ENCODE results near the gene ZFYVE28. TPM values are rescaled to one million over a fixed set of nuclear protein-coding genes. Genes with fewer than 3 reads are reported as not detected.

ZFYVE28 gene
- total RNA-seq, 1 experiment from 2014 or later, result 12.9 TPM

DNA sequence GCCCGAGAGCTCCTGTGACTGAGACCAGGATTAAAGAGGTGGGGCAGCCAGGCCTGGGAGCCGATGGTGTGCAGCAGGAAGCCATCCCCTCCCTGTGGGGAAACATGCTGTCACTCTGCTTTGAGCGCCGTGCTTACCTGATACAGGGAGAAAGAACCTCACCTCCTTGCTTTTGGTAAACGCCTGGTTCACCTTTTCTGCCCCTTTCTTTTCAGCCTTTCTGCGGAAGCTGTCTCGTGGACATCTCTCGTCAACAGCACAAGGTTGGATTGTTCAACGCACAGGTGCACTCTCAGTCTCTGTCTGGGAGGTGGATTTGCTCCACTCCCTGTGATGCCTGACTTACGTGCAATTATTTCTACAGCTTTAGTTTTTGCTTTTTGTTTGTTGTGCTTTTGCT is 12.0 kb downstream of the ZFYVE28 start:
- CTCF ChIA-PET, result no interaction called here

DNA sequence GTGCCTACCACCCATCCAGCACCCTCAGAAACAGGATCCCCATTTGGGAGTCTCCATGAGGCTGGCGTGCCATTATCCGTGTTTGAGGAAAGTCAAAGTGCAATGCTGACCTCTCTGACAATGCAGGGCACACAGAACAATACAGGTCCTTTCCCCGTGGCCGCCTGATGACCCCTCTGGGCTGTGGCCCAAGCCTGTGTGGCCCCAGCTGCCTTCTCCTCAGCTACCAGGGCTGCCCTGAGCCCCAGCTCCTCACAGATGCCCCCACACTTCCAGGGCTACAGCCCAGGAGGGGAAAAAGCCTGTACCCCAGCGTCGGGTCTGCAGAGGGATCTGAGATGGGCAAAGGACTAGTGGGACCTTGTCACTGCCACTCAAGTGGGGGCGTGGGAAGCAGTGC is 15.5 kb downstream of the ZFYVE28 start:
- Histone ChIP-seq H3K9me2 (ENCODE audit: insufficient read depth) (no peaks in the 10 kb centered on the region), H3K4me3 (no peak overlapping the region), H3K4me2 (no peak overlapping the region), H2AFZ (no peak overlapping the region), H3K4me1 (replicated peaks; ENCODE audit: insufficient read depth) (no peaks in the 10 kb centered on the region), H3K27me3 (ENCODE audit: insufficient read depth, low read depth) (no peaks in the 10 kb centered on the region), H3K79me2 (ENCODE audit: low read depth) (no peaks in the 10 kb centered on the region), H3K36me3 (ENCODE audit: low read depth) (no peaks in the 10 kb centered on the region), H3K27ac (no peak overlapping the region), H3K9me3 (ENCODE audit: insufficient read depth, low read depth) (no peaks in the 10 kb centered on the region), H3F3A (ENCODE audit: insufficient read depth, low read depth) (no peaks in the 10 kb centered on the region), H4K20me1 (ENCODE audit: insufficient read depth) (no peaks in the 10 kb centered on the region)
- no TSS peak for BruUV-seq (replicated peaks)
- ChIA-PET CTCF (no interaction called here), POLR2A (ENCODE audit: unreplicated experiment) (no interaction called here)
- DNase-seq, result no peak
- TF ChIP-seq, protein P1, sequence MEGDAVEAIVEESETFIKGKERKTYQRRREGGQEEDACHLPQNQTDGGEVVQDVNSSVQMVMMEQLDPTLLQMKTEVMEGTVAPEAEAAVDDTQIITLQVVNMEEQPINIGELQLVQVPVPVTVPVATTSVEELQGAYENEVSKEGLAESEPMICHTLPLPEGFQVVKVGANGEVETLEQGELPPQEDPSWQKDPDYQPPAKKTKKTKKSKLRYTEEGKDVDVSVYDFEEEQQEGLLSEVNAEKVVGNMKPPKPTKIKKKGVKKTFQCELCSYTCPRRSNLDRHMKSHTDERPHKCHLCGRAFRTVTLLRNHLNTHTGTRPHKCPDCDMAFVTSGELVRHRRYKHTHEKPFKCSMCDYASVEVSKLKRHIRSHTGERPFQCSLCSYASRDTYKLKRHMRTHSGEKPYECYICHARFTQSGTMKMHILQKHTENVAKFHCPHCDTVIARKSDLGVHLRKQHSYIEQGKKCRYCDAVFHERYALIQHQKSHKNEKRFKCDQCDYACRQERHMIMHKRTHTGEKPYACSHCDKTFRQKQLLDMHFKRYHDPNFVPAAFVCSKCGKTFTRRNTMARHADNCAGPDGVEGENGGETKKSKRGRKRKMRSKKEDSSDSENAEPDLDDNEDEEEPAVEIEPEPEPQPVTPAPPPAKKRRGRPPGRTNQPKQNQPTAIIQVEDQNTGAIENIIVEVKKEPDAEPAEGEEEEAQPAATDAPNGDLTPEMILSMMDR (conservative IDR thresholded peaks at IDR 0.05), result no peak
- no peak for TF ChIP-seq EZH2 (IDR thresholded peaks at IDR 0.05; ENCODE audit: low read depth)
- intact Hi-C loops (cut with micrococcal nuclease; ENCODE audit: unreplicated experiment), result no loop called here

More for the DNA sequence above, 12.0 kb downstream of the ZFYVE28 start:
- Histone ChIP-seq H3K4me3 (no peak overlapping the region), H3K9me2 (ENCODE audit: insufficient read depth) (no peaks in the 10 kb centered on the region), H3K79me2 (ENCODE audit: low read depth) (no peaks in the 10 kb centered on the region), H3K27ac (no peak overlapping the region), H3K9me3 (ENCODE audit: insufficient read depth, low read depth) (no peaks in the 10 kb centered on the region), H3F3A (ENCODE audit: insufficient read depth, low read depth) (no peaks in the 10 kb centered on the region), H3K27me3 (ENCODE audit: insufficient read depth, low read depth) (no peaks in the 10 kb centered on the region), H4K20me1 (ENCODE audit: insufficient read depth) (no peaks in the 10 kb centered on the region), H2AFZ (no peak overlapping the region), H3K36me3 (ENCODE audit: low read depth) (no peaks in the 10 kb centered on the region), H3K4me2 (no peak overlapping the region), H3K4me1 (replicated peaks; ENCODE audit: insufficient read depth) (peaks cover 1% of the 10 kb centered on the region; the same call in 1 of the 2 replicates)
- BruUV-seq (replicated peaks), result no TSS peak
- POLR2A ChIA-PET (ENCODE audit: unreplicated experiment), result no interaction called here
- intact Hi-C loops (cut with micrococcal nuclease; ENCODE audit: unreplicated experiment), result no loop called here
- TF ChIP-seq EZH2 (IDR thresholded peaks at IDR 0.05; ENCODE audit: low read depth), result no peak
- TF ChIP-seq, protein P1 (conservative IDR thresholded peaks at IDR 0.05), result no peak
- DNase-seq, result no peak

DNA sequence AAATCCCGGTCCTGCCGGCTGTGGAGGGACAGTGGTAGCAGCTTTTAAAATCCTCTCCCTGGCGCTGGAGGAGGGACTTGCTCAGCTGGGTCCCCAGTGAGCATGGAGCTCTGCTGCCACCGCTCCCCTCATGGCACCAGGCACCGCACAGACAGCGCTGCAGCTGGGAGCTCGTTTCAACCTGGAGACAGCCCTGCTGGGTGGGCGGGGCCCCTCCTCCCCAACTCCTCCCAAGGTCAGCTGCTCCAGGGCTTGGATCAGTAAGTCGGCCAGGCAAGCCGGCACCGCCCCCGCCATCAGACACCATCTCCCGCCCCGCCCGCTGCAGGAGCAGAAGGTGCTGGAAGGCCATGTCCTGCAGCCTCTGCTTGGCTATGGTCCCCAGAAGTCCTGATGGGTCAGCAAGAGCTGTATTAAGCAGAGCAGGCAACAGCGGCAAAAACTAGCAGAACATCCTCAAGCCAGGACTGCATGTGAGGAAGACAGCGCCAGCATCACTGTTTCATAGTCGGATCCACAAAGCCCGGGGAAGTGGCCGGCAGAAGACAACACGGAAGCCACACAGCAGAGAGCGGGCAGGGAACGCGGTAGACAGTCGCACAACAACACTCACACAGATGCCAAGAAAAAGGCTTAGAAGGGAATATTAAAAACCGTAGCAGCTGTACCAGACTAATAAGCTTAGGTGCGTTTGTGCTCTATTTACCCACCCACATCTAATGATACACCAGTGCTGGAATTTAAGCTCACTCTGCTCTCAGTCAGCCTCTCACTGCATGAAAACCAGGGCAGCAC is 16.2 kb downstream of the ZFYVE28 start:
- H3K27me3 ChIP-seq (ENCODE audit: insufficient read depth, low read depth), result no peaks in the 10 kb centered on the region
- H3F3A ChIP-seq (ENCODE audit: insufficient read depth, low read depth), result no peaks in the 10 kb centered on the region
- H3K36me3 ChIP-seq (ENCODE audit: low read depth), result no peaks in the 10 kb centered on the region
- DNase-seq, result peak in 1 of 2 experiments; percentile 79
- no peak overlapping the region for H2AFZ ChIP-seq
- no peaks in the 10 kb centered on the region for H4K20me1 ChIP-seq (ENCODE audit: insufficient read depth)
- no peak overlapping the region for H3K4me3 ChIP-seq
- ChIA-PET POLR2A (ENCODE audit: unreplicated experiment) (no interaction called here), CTCF (no interaction called here)
- no peaks in the 10 kb centered on the region for H3K9me3 ChIP-seq (ENCODE audit: insufficient read depth, low read depth)
- no peak overlapping the region for H3K27ac ChIP-seq
- no peaks in the 10 kb centered on the region for H3K4me1 ChIP-seq (replicated peaks; ENCODE audit: insufficient read depth)
- no peaks in the 10 kb centered on the region for H3K9me2 ChIP-seq (ENCODE audit: insufficient read depth)
- TF ChIP-seq, protein P1 (conservative IDR thresholded peaks at IDR 0.05), result no peak
- no peak for TF ChIP-seq EZH2 (IDR thresholded peaks at IDR 0.05; ENCODE audit: low read depth)
- intact Hi-C loops (cut with micrococcal nuclease; ENCODE audit: unreplicated experiment), result no loop called here
- peak overlapping the region; percentile 34; the same call in 1 of the 2 replicates for H3K4me2 ChIP-seq
- no peaks in the 10 kb centered on the region for H3K79me2 ChIP-seq (ENCODE audit: low read depth)
- BruUV-seq (replicated peaks), result no TSS peak
